ENCODE results near the gene CLIP2. TPM values are rescaled to one million over a fixed set of nuclear protein-coding genes. Genes with fewer than 3 reads are reported as not detected.
A peak's percentile ranks its signal among the peaks of the same experiment; 100 is the strongest.

Gene CLIP2
- total RNA-seq, 1 donor: 31.9 TPM

DNA sequence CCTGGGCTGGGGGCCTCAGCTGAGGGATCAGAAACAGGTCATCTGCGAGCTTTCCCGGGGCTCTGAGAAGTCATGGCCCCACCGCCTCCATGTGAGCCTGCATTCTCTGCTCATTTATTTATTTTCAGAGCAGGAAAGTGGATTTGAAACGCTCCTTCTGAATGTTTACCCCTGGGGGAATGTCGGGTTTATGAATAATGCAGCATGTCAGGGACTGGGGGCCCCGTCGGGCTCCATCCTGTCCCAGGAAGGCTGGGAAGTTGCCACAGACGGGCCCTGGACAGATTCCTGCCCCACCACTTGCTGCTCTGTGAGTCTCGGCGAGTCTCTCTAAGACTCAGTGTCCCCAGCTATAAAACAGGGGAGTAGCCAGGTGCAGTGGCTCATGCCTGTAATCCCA lies 152.6 kb downstream of the CLIP2 start:
- no peak for TF ChIP-seq CTCF (IDR thresholded peaks at IDR 0.05; ENCODE audit: insufficient read depth, low read length)
- H3K4me3 ChIP-seq (ENCODE audit: low read depth, low read length): no peak overlapping the region
- no peak for DNase-seq (ENCODE audit: low read depth)

DNA sequence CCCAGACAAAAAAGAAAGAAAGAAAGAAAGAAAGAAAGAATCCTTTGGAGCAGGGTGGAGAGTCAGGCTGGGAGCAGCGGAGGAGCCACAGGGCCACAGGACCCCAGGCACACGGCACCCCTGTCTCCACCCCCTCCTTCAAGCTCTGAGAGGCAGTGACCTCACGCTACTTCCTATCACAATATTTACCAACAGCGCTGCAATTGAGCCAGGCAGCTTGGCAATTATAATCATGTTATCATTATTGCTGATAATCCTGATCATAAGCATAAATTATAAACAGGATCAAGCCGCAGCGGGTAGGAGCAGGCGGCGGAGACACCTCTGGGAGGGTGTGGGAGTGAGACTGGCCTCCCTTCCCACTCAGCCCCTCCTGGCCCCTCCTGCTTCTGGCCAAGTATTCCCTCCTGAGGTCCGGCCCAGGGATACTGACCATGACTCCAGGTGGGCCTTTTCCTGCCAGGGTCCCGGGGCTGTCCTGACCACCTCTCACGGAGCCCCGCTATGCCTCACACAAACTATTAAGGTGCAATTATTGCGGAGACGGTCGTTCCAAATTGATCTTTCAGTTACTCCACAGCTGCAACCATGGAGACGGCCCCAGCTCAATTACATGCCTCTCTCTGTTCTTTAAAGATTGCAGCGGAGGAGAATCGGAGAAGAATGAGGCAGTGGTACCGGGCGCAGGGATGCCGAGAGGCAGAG lies 154.5 kb downstream of the CLIP2 start:
- no peak for DNase-seq (ENCODE audit: low read depth)
- H3K4me3 ChIP-seq (ENCODE audit: low read depth, low read length): no peak overlapping the region
- no peak for TF ChIP-seq CTCF (IDR thresholded peaks at IDR 0.05; ENCODE audit: insufficient read depth, low read length)

GRCh38 chr7:74449144-74449543 lies 159.9 kb downstream of the CLIP2 start:
- no peak for TF ChIP-seq CTCF (IDR thresholded peaks at IDR 0.05; ENCODE audit: insufficient read depth, low read length)
- DNase-seq (ENCODE audit: low read depth): no peak
- no peak overlapping the region for H3K4me3 ChIP-seq (ENCODE audit: low read depth, low read length)

DNA sequence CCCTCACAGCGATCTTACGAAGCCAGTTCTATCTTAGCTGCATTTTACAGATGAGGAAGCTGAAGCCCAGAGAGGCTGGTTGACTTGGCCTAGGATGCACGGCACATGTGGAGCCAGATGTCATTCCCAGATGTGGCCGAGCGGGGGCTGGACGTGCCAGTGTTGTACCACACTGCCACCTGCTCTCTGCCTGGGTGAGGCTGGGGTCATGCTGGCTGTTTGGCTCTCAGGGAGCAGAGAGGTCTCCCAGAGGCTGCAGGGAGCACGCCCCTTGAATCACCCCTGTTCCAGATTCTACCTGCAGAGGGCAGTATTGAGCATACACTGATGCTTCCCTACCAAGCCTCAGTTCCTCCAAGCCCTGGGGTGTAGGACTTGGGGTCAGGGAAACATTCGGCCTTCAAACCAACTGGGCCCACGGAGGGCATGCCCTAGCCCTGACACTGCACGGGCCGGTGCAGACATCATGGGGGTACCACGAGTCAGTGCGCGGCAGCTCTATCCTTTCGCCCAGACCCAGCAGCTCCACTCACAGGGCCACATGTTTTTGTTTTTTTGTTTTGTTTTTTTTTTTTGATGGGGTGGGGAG lies 160.7 kb downstream of the CLIP2 start:
- DNase-seq (ENCODE audit: low read depth): peak; percentile 64
- TF ChIP-seq CTCF (IDR thresholded peaks at IDR 0.05; ENCODE audit: insufficient read depth, low read length): peak; percentile 83
- H3K4me3 ChIP-seq (ENCODE audit: low read depth, low read length): no peak overlapping the region

GRCh38 chr7:74452748-74453321 lies 163.6 kb downstream of the CLIP2 start:
- peak; percentile 34 for DNase-seq (ENCODE audit: low read depth)
- no peak for TF ChIP-seq CTCF (IDR thresholded peaks at IDR 0.05; ENCODE audit: insufficient read depth, low read length)
- peak overlapping the region; percentile 69 for H3K4me3 ChIP-seq (ENCODE audit: low read depth, low read length)

GRCh38 chr7:74453322-74454011 lies 164.3 kb downstream of the CLIP2 start, which contains the start of gene GTF2IRD1:
TSS of gene GTF2IRD1 (plus strand) at chr7:74453906. CDS start at chr7:74508081, 54,175 bp downstream.
- TF ChIP-seq CTCF (IDR thresholded peaks at IDR 0.05; ENCODE audit: insufficient read depth, low read length): no peak
- DNase-seq (ENCODE audit: low read depth): peak; percentile 67

More at GRCh38 chr7:74453322-74454011, 164.3 kb downstream of the CLIP2 start, which contains the start of gene GTF2IRD1:
- H3K4me3 ChIP-seq (ENCODE audit: low read depth, low read length): peak within 1 kb of the TSS; percentile 69

Measured in fibroblast of the aortic adventitia (primary cell).